LNCAP (cell line): ENCODE results near the gene GABRA5.

Source experiments
- CTCF ChIP-seq: fragments of 450-650 bp; IDR thresholded peaks from 2 replicates; pipeline ENCODE4 v1.5.1; 2017; ENCODE audit warnings: mild to moderate bottlenecking

The GABRA5 gene

GRCh38 chr15:26882112-26882511 is 15.2 kb downstream of the GABRA5 start:
- TF ChIP-seq CTCF, result no peak

DNA sequence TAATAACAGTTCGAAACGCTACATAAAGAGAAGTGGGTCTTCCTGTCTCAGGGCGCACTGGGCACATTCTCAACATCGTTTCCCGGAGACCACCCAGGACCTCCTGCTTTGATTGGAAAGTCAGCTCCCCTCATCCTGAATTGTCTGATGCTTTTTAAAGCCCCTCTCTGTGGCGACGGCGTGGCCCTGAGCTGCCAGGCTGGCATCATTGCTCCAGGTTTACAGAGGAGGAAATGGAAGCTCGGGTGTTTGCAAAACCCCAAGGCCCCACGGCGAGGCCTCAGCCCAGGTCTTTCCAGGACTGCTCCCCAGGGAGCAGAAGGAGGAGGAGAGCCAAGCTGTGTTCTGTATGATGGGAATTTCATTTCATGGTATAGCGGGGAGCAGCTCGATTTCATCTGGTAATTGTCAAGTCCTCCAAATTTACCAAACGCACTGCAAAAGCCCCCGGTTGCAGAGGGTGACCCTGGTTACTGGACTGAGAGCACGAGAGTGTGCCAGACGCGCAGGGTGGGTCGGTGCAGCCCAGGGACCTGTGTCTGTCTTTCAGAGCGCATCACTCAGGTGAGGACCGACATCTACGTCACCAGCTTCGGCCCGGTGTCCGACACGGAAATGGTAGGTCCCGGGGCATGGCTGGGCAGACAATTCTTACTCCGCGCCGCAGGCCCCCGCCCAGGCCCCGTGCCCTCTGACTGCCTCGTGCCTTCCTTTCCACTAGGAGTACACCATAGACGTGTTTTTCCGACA is 15.9 kb downstream of the GABRA5 start:
- no peak for TF ChIP-seq CTCF

DNA sequence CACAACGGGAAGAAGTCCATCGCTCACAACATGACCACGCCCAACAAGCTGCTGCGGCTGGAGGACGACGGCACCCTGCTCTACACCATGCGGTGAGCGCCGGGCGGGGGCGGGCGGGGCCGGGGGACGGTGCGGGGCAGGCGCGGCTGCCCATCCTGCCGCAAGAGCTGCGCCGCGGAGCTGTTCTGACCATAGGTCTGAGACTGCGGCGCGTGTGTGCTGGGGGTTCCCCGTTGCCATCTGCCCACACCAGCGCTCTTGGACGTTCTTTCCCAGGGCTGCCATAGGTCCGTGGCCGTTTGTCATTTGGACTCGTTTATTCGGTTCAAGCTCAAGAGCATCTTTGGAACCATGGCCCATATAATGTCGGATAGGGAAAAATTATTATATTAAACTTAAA is 16.6 kb downstream of the GABRA5 start:
- TF ChIP-seq CTCF, result no peak

- no peak for TF ChIP-seq CTCF
Observed at GRCh38 chr15:26886566-26886965, 19.7 kb downstream of the GABRA5 start.

- TF ChIP-seq CTCF, result no peak
Observed at GRCh38 chr15:26887926-26888666, 21.2 kb downstream of the GABRA5 start.

GRCh38 chr15:26888761-26889160 is 21.9 kb downstream of the GABRA5 start:
- TF ChIP-seq CTCF, result no peak

DNA sequence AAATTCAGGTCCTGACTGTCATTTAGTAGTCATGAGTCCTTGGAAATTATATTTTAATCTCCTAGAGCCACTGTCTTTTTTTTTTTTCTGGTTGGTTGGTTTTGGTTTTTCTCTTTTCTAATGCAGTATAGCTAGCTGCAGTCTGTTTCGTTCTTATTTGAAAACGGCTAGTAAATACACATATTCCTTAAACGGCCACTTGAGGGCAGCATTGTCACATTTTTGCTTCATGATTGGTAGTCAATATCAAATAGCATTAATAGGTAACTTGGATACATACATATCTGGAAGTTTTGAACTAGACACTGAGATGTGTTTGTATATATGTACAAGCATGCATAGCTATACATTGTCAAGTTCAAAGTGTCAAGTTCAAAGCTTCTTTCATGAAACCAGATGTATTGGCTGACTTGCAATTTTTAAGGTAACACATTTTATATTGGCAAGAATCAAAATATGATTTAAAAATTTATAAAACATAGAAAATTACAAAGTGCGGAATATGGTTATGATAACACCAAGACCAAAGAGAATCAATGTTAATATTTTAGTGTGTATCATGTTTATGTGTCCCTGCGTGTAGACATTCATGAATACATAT is 22.5 kb downstream of the GABRA5 start:
- TF ChIP-seq CTCF, result peak; percentile 82
